Choroid plexus epithelial cell (primary cell): Measurements from ENCODE around the gene PPDPF.

Experiments used
- DNase-seq: peaks from one replicate; pipeline ENCODE4 v3.0.0-alpha.2; 2010; ENCODE audit warnings: low read depth
- H3K4me3 ChIP-seq: 2 replicates; pipeline ENCODE4 v1.5.1; 2011; ENCODE audit warnings: low read depth, mild to moderate bottlenecking, control low read depth, low read length, moderate library complexity
- TF ChIP-seq, protein P1 (sequence below): conservative IDR thresholded peaks from 2 replicates; pipeline ENCODE4 v1.5.1; 2011; ENCODE audit warnings: low read depth, mild to moderate bottlenecking, control low read depth, inconsistent platforms, low read length, moderate library complexity

The PPDPF gene

DNA sequence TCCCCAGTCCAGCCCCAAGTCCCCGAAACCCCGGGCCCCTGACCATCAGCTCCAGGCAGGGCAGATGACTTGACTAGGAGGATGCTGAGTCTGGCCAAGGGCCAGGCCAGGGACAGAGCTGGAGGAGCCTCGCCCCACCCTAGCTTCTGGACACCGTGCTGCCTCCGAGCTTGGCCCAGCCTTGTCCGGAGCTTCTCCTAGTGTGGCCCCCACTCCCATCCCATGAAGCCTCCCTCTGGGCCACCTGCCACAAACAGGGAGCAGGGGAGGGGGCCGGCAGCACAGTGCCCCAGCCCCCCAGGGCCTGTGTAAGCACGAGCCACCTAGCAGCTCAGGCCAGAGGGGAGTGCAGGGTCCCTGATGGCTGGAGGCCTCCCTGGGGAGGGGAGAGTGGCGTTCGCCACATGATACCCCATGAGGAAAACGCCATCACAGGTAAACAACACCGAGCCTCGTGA is 27.0 kb upstream of the PPDPF start:
- TF ChIP-seq, protein P1, sequence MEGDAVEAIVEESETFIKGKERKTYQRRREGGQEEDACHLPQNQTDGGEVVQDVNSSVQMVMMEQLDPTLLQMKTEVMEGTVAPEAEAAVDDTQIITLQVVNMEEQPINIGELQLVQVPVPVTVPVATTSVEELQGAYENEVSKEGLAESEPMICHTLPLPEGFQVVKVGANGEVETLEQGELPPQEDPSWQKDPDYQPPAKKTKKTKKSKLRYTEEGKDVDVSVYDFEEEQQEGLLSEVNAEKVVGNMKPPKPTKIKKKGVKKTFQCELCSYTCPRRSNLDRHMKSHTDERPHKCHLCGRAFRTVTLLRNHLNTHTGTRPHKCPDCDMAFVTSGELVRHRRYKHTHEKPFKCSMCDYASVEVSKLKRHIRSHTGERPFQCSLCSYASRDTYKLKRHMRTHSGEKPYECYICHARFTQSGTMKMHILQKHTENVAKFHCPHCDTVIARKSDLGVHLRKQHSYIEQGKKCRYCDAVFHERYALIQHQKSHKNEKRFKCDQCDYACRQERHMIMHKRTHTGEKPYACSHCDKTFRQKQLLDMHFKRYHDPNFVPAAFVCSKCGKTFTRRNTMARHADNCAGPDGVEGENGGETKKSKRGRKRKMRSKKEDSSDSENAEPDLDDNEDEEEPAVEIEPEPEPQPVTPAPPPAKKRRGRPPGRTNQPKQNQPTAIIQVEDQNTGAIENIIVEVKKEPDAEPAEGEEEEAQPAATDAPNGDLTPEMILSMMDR: no peak
- no peak for DNase-seq
- no peak overlapping the region for H3K4me3 ChIP-seq

- TF ChIP-seq, protein P1: no peak
- DNase-seq: no peak
- no peak overlapping the region for H3K4me3 ChIP-seq
These were observed 26.5 kb upstream of the PPDPF start for GRCh38 chr20:63494084-63494419.

GRCh38 chr20:63494420-63495166 is 26.0 kb upstream of the PPDPF start:
- no peak overlapping the region for H3K4me3 ChIP-seq
- TF ChIP-seq, protein P1: no peak
- DNase-seq: no peak

DNA sequence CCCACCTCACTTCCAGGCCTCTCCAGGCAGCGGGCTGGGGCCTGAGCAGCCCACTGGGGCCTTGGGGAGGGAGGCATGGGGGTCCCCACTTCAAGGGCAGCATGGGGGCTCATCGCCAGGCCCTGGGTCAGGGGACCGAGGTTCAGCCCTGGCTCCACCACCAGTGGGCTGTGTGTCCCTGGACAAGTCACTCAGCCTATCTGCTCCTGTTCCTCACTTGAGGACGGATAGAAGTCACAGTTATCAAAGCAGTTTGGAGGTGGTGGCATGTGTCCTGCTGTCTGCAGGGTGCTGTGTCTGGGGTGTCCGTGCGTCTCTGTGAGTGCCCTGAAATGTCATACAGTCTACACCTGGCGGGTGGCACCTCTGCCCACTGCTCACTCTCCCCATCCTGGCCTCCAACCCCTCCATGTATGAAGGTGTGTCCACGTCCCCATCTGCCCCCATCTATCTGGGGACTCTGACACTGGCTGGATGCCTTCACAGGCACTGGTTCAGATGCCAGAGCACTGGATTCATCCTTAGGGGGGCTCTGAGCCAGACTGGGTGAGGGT is 25.3 kb upstream of the PPDPF start:
- TF ChIP-seq, protein P1: no peak
- H3K4me3 ChIP-seq: no peak overlapping the region
- no peak for DNase-seq

DNA sequence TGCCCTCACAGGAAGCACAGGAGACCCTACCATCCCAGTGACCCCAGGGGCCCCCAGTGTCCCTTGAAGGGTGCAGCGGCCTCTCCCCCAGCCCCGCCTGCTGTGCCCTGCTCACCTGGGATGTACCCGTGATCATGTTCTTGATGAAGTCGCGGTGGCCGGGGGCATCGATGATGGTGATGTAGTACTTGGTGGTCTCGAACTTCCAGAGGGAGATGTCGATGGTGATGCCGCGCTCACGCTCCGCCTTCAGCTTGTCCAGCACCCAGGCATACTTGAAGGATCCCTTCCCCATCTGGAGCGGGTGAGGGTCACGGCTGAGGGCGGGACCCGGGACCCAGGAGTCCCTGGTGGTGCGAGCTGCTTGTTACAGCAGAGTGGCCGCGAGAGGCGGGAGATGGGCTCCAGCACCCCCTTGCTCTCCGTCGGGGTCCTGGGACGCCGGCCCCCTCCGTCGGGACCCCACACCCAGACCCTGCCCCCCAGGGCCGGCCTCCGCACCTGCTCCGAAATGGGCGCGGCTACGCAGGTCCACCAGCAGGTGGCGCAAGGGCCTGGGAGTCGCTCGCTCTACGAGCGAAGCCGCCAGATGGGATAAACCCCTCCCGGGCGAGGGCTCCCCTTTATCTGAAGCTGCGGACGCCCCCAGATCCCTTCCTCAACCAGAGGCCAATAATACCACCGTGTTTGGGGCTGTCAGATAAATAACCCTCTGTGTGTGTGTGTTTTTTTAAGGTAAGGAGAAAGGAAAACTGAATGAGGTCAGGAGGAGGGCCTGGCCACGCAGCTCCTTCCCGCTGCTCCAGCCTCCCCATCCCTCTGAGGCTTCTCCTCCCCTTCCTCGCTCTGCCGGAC is 24.6 kb upstream of the PPDPF start:
- peak overlapping the region; percentile 30 for H3K4me3 ChIP-seq
- TF ChIP-seq, protein P1: peak; percentile 82
- DNase-seq: peak; percentile 44

- no peak overlapping the region for H3K4me3 ChIP-seq
- DNase-seq: no peak
- TF ChIP-seq, protein P1: no peak
These were observed 23.9 kb upstream of the PPDPF start for GRCh38 chr20:63496596-63497120.
